KBM-7 (cell line): ENCODE data around the gene RPTOR.
"Not testable (repeated sequence)": the region's sequence is repeated elsewhere in the genome, so short reads cannot be mapped to it uniquely, and the experiment has no call there.

Source experiments
- DNase-seq: peaks from one replicate; pipeline ENCODE4 v3.0.0-alpha.2; 2015
- in situ Hi-C: fragments of 300-500 bp; cut with MboI; formaldehyde crosslinking; loops from 2 replicates; pipeline ENCODE4 v1.14.3; 2020; ENCODE audit warnings: low sequenced_read_pairs, low pct_unique_long_range_greater_than_20kb, mixed read lengths

RPTOR gene

GRCh38 chr17:80793851-80794267, 249.2 kb downstream of the RPTOR start:
- in situ Hi-C loops, result no loop called here
- no peak for DNase-seq

- DNase-seq, result no peak
- in situ Hi-C loops, result no loop called here
Observed at GRCh38 chr17:80794281-80795089, 249.8 kb downstream of the RPTOR start.

GRCh38 chr17:80795090-80795580, 250.5 kb downstream of the RPTOR start:
- in situ Hi-C loops, result no loop called here
- no peak for DNase-seq

- DNase-seq, result no peak
- in situ Hi-C loops, result no loop called here
Observed at GRCh38 chr17:80795754-80796153, 251.1 kb downstream of the RPTOR start.

- no peak for DNase-seq
- in situ Hi-C loops, result no loop called here
Observed at GRCh38 chr17:80796430-80796861, 251.8 kb downstream of the RPTOR start.

DNA sequence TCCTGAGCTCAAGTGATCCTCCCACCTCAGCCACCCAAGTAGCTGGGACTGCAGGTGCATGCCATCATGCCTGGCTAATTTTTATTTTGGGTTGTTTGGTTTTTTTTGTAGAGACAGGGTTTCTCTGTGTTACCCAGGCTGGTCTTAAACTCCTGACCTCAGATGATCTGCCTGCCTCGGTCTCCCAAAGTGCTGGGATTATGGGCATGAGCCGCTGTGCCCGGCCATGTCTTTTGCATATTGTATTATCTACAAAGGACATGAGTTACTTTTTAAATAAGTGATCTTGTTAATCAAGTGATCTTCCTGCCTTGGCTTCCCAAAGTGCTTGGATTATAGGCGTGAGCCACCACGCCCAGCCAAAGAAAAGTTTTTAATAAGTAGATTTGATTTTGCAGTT, 252.6 kb downstream of the RPTOR start:
- DNase-seq, in situ Hi-C loops: not testable (repeated sequence)

GRCh38 chr17:80797741-80798594, 253.3 kb downstream of the RPTOR start:
- DNase-seq, result no peak
- in situ Hi-C loops, result no loop called here

DNA sequence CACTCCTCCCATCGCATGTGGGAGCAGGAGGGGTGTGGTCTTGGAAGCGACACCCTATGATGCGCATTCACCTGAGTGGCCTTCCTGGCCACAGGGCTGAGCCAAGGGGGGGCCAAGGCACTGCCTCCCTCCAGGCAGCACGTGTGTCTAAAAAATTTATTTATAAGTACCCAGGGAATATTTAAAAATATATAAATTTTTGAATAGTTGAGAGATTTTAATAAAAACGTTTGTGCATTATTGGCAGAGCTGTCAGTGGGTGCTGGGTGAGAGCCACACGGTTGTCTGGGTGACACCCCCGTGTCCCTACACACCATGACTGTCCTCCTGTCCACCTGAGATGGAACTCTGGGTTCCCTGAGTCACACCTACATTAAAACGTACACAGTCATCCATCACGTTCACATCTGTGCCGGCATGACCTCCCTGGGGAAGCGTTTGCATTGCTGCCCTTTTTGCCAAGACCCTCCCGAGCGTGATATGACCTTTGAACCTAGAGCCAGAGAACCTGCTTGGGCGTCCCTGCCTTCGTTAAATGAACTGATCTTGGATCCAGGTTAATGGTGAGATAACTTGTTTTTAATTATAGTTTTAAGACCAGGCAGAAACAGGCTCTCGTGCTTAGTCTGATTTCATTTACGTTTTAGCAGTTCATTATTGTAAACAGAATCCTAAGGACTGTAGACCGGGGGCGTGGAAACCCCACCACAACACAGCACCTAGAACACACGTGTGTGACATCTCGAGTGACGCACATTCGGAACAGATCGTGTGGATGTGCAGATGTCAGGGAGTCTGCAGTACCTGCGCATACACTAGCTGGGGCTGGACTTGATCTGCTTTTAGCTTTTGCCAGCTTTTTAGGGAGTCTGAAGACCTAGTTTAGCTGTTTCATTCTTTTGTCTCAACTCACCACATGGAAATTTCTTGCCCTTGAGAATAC, 254.2 kb downstream of the RPTOR start:
- in situ Hi-C loops, result no loop called here
- no peak for DNase-seq

DNA sequence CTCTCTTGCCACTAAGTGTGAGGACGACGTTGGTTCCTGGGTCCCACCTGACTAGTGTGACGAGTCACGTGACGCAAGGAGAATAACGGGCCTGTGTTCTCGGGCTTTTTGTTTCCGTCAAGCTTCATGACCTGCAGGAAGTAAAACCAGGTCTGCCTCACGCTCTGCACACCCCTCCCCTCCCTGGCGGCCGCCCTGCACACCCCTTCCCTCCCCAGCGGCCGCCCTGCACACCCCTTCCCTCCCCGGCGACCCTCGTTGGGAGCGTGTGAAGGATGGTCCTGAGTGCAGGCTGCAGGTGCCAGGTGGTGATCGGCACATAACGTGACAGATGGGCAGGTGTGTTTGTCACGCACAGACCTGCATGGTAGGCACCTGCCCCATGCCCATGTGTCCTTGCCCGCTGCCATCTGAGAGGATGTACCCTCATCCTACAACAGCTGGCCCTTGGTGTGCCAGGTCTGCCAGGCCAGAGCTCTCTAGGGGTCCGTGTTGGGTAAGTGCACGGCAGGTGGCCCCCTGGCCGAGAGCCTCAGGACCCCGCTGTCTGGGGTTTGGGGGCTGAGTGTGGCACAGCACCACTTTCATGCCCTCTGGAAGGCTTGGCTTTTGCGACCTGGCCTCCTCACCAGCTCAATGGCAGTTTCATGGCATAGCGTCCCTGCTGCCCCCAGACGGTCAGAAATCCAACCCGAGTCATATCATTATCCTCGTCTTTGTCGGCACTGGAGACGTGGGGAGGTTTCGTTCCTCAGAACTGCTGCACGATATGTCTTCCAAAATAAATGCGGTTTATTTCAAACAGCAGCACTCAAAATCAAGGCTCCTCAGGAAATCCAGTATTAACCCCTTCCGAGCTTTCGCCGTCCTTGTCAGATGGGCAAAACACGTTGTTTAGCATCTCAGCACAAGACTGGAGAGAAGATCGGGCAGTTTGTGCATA, 255.2 kb downstream of the RPTOR start:
- DNase-seq, result no peak
- in situ Hi-C loops, result no loop called here

- in situ Hi-C loops, result no loop called here
Observed at GRCh38 chr17:80800481-80801391, 256.1 kb downstream of the RPTOR start.

GRCh38 chr17:80802626-80803450, 258.2 kb downstream of the RPTOR start:
- in situ Hi-C loops, result no loop called here
- DNase-seq, result no peak

More at GRCh38 chr17:80800481-80801391, 256.1 kb downstream of the RPTOR start:
- DNase-seq, result no peak

- DNase-seq, result no peak
- in situ Hi-C loops, result no loop called here
Observed at GRCh38 chr17:80803451-80804428, 259.1 kb downstream of the RPTOR start.

DNA sequence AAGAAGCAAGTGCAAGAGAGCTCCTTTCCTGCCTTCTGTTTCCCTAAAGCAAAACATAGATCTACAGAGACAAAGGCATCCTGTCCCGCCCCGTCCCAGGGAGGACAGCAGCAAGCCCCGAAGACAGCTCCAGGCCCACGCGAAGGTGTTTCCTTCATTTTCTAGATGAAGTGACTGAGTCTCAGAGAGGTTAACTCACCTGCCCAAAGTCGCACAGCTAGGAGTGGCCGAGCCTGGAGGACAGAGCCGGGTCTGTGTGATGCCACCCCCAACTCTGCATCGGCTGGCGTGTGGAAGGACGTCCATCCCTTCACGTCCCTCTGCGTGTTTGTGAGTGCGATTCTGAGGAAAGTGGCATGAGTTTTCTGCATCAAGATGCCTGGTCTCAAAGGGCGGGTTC, 259.8 kb downstream of the RPTOR start:
- in situ Hi-C loops, result no loop called here
- no peak for DNase-seq

DNA sequence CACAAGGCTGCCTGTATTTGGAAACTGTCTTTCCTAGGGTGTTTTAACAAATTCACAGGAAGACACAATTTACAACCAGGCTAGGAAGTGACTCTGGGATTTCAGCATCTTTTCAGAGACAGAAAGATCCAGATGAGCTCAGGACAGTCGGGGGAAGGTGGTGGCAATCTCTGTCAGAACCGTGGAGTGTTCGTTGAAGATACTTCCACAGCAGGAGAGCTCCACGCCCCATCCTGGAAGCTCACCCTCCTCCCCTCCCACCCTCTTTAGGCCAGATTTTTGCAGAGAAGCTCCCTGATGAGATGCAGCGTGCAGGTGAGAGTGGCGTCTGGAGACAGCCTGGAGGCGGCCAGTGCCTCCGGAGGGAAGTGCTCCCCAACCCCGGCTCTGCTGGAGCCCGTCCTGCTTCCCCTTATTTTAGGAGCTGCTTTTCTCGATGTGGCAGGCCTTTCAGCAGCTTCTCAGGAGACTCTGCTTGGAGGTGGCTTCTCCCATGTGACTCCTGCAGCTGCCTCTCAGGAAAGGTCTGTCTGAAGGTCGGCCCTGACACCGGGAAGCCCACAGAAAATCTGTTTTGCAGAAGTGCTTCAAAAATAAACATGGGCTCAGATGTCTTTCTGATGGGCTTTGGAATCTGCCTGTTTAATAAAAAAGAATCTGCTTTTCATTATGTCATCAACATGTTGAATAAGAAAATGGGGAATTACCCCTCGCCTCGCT, 260.6 kb downstream of the RPTOR start:
- DNase-seq, result no peak
- in situ Hi-C loops, result no loop called here

DNA sequence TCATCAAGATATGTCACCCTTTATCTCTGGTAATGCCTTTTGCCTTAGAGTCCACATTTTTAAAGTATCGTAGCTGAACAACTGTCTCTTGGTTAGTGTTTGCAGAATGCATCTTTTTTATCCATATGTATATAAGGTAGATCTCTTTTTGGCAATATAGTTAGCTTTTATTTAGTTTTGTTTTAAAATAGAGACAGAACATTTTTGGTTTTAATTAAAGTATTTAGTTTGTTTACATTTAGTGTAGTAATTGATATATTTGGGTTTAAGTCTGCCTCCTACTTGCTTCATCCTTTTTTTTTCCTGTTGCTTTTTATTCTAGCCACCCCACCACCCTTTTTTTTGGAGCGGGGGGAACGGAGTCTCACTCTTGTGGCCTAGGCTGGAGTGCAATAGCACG, 262.4 kb downstream of the RPTOR start:
- in situ Hi-C loops, result no loop called here
- no peak for DNase-seq
